GM19035 (cell line): Measurements from ENCODE around the gene PRKAB1.

Source experiments
- ATAC-seq: cut with Tn5 transposase; IDR thresholded peaks from one replicate; pipeline ENCODE4 v1.9.1; 2021; ENCODE audit not compliant: unreplicated experiment

Gene PRKAB1

GRCh38 chr12:119660076-119660475 lies 7.9 kb upstream of the PRKAB1 start:
- ATAC-seq, result no peak

GRCh38 chr12:119661882-119662281 lies 6.1 kb upstream of the PRKAB1 start:
- ATAC-seq, result no peak

GRCh38 chr12:119664642-119665041 lies 3.3 kb upstream of the PRKAB1 start:
- ATAC-seq, result no peak

- no peak for ATAC-seq
Measured at GRCh38 chr12:119665164-119665929, 2.6 kb upstream of the PRKAB1 start.

GRCh38 chr12:119666226-119666795 lies 1.6 kb upstream of the PRKAB1 start:
- no peak for ATAC-seq

- no peak for ATAC-seq
Measured at GRCh38 chr12:119666900-119667576, 895 bp upstream of the PRKAB1 start.

- no peak for ATAC-seq
Measured at GRCh38 chr12:119668324-119668841, 450 bp downstream of the PRKAB1 start.

GRCh38 chr12:119669744-119670472 lies 2.0 kb downstream of the PRKAB1 start:
- no peak for ATAC-seq

GRCh38 chr12:119671070-119671469 lies 3.1 kb downstream of the PRKAB1 start:
- no peak for ATAC-seq

- ATAC-seq, result no peak
Measured at GRCh38 chr12:119672194-119672593, 4.3 kb downstream of the PRKAB1 start.

- no peak for ATAC-seq
Measured at GRCh38 chr12:119673634-119674033, 5.7 kb downstream of the PRKAB1 start.

GRCh38 chr12:119674560-119674959 lies 6.6 kb downstream of the PRKAB1 start:
- ATAC-seq, result no peak

GRCh38 chr12:119676022-119676421 lies 8.1 kb downstream of the PRKAB1 start:
- no peak for ATAC-seq

GRCh38 chr12:119676573-119676972 lies 8.6 kb downstream of the PRKAB1 start:
- ATAC-seq, result no peak

- ATAC-seq, result no peak
Measured at GRCh38 chr12:119678459-119678858, 10.5 kb downstream of the PRKAB1 start.

- ATAC-seq, result no peak
Measured at GRCh38 chr12:119679081-119679480, 11.1 kb downstream of the PRKAB1 start.

GRCh38 chr12:119679490-119679889 lies 11.6 kb downstream of the PRKAB1 start:
- ATAC-seq, result no peak

GRCh38 chr12:119681111-119681510 lies 13.2 kb downstream of the PRKAB1 start:
- no peak for ATAC-seq

- no peak for ATAC-seq
Measured at GRCh38 chr12:119681728-119682638, 14.1 kb downstream of the PRKAB1 start.

- no peak for ATAC-seq
Measured at GRCh38 chr12:119682639-119683252, 14.8 kb downstream of the PRKAB1 start.
